Measurements from ENCODE around the gene C6orf132.

Gene C6orf132

DNA sequence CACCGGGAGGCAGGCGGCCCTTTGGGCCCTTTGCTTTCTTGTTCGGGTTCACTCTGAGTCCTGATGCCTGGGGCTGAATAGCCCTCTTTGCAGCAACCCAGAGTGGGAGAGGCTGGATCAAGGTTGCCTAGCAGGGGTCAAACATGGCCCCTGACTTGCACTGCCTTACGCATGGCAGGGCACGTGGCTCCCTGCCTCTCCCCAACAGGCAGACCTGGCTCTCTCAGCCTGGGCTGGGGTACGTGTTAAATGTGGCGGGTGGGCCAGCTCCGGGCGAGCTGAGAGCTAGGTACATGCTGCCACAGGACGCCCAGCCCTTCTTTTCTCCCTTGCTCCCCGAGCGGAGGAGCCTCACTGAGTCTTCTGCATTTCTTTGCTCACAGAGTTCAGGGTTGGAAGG lies 7.3 kb downstream of the C6orf132 start:
- no peak for DNase-seq

DNA sequence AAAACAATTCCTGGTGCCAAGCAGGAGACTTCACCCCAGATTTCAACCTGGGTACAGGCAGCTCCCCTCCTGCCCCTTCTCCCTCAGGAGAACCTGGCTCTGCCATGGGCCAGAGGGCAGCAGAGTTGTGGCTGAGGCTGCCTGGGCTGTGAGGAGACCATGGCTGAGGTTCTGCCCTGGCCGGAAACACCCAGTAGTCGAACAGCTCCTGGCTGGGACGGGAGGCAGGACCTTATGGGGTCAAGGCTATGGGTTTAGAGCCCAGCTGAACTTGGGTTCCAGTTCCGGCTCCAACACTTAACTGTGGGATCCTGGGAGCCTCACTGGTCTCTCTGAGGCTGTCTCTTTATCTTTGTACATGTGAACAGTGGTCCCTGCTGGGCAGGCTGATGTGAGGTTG lies 8.5 kb downstream of the C6orf132 start:
- DNase-seq = no peak

DNA sequence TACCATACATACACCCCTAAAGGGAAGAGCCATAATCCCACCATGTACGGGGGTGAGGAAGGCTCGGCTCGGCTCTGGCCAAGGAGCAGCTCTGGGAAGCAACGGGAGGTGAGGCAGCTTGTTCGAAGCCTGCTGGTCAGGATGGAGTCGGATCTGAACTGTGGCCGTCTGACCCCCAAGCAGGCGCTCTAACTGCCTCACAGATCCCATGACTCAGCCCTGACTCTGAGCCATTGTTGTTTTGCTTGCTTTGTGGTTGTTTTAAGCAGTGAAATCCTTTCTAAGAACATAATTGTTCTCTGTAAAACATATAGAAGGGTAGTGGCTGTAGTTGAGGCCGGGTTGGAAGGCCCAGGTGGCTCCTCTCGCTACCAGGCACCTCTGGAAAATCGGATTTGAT lies 10.9 kb downstream of the C6orf132 start:
- DNase-seq = no peak

DNA sequence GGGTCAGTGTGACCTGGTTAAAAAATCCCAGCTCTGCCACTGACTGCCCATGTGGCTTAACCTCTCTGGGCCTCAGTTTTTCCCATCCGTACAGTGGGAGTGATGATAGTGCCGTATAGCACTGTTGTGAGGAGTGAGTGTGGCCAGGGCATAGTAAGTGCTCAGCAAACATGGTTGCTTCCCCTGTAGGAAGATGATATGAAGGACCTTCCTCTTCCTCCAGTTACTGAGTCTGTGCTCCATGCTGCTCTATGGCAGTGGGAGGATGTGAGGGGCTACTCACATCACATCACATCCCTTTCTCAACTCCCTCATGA lies 13.1 kb downstream of the C6orf132 start:
- DNase-seq = no peak

DNA sequence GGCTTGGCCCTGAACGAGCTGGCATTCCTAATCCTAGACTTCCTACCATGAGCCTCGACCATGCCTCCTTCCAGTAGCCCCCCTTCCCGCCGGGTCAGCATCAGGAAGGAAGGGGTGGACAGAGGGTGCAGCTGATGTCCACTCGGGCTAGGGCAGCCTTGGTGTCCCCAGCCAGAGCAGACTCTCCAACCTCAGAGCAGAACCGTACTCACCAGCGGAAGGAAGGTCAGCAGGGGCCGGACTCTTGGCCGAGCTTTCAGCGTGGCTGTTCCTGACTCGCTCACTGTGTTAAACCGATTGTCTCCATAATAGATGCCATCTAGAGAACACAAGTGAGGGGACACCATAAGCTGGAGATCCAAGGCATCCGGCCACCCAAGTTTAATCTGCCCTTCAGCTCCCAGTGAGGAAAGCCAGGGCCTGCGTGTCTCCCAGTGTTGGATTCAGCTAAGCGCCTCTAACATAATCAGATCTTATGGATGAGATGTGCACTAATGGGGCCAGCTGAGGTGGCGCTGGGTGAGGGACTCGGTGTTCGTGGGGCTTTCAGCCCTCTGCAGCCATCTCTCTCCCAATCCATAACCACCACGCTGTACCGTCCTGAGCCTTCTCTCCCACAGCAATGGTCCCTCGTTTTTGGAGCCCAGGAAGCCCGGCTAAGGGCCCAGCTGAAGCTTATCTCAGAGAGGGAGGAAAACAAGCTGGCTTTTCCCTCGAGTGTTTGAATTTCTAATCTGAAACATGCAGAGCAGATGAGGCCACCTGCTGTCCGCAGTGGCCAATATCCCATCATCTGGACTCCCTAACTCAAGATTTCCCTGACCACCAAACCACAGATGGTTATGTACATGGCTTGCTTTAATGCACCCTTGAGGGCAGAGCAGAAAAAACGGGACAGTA lies 13.7 kb downstream of the C6orf132 start:
- DNase-seq = no peak

DNA sequence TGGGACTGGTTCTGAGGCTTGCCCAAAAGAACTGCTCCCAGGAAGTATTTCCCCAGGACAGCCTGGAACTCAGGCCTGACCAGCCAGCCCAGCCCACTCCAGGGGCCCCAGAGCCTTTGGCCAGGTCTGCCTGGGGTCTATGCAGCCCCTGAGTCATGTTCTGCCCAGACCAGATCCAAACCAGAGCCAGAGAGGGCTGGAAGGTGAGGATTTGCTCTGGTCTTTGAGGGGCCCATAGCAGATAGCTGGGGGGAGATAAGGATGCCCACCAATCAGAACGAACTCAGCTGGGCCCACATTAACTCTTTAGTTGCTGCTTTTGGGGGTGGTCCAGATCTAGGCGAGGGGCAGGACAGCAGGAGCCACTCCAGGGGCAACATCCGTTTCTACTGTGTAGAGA lies 16.8 kb downstream of the C6orf132 start:
- DNase-seq = no peak

DNA sequence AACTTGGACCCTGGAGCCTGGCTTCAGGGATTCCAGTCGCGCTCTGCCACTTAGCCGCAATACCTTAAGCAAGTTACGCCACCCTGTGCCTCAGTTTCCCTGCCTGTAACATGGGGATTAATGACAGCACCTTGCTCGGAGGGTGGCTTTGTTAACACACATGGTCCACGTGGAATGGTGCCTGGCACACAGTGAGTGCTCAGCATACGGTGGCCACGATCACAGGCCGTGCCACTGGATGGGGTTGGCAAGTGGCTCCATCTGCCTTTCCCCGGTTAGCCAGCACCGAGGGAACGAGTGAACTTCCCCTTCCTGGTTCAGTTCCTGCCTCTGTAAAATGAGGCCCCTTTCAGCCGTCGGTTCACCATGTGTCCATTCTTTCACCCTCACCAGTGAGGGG lies 17.2 kb downstream of the C6orf132 start:
- DNase-seq = no peak

DNA sequence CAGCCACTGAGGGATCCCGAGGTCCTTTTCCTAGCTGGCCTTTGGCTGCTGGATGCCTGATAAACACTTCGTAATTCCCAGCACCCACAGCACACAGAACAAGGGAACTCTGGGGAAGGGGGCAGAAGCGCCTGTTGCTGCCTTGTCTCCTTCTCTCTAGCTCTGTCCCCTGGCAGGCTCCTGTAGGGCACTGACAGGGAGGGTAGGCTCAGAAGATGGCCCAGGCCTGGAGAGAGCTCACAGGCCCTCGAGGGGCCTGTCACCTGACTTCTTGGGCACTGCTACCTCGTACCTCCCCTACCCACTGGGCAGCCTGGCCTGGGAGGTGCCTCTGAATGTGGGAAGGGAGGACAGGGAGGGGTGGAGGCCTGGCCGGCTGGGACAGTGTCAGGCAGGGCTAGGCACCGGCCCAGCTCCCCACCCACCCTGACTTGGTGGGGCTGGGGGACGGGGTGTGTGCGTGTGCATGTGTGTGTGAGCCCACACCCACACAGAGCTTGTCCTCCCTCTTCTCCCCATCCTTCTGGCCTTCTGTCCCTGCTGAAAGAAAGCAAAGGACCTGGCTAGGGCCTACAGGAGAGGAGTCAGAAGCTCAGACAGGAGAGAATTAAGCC lies 18.1 kb downstream of the C6orf132 start:
- no peak for DNase-seq

DNA sequence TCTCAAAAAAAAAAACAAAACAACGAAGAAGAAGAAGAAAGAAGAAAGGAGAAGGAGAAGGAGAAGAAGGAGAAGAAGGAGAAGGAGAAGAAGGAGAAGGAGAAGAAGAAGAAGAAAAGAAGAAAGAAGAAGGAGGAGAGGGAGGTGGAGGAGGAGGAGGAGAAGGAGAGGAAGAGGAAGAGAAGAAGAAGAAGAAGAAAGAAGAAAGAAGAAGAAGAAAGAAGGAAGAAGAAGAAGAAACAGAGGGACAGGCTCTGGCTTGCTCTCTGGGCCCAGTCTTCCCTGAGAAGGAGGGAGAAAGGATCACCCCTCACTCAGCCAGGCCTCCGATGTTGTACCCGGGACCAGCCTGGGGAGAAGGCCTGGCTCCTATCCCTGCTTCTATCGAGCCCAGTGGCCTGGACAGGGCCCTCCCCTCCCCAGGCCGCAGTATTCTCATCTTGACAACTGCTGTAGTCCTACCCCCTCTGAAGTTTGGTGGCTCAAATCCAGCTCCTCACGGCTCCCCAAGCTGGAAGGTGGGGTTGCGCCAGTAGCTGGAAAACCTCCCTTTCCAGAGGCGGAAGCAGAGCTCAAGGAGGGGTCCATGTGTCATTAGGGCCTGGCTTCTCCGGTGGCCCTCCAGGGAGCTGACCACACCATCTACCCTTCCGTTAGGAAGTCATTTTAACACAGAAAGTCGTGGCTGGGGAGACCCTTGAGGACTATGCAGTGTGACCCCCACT lies 18.9 kb downstream of the C6orf132 start:
- DNase-seq = no peak

DNA sequence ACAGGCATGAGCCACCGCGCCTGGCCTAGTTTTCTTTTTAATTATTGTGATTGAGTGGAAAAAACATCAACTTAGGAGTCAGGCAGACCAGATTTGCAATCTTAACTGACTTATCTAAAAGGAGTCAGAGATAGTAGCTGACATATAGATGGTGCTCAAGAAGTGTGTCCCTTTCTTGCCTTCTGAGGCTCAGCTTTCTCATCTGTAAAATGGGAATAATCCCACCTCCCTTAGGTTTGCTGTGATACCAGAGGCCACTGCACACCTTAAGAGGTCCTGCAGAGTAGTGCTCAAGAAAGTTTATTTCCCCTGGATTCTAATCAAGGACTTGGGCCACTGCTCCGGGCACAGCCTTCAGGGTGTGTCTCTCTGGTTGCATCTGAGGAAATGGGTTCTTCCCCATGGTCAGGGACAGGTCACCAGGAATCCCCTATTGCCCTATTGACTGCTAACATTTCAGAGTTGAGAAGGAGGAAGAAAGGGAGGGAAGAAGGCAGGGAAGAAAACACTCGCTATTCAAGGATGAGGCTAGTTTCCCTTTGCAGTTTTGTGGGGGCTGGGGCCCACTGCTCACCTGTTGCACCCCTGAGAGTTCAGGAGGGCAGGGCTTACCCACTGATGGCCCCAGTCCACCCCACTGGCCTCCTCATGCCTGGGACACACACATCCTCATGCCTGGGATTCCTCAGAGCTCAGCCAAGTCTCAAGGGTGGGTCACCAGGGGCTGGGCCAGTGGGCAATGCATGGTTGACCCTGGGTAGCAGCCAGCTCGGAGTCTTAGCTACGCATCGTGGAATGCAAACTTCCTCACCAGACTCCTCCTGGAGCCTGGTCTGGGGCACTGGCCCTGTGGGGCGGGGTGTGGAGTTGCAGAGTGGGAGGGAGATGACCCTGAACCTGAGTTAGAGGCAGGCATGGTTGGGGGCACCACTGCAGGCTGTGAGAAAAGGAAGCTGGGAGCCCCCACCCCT lies 21.2 kb downstream of the C6orf132 start:
- DNase-seq = no peak

DNA sequence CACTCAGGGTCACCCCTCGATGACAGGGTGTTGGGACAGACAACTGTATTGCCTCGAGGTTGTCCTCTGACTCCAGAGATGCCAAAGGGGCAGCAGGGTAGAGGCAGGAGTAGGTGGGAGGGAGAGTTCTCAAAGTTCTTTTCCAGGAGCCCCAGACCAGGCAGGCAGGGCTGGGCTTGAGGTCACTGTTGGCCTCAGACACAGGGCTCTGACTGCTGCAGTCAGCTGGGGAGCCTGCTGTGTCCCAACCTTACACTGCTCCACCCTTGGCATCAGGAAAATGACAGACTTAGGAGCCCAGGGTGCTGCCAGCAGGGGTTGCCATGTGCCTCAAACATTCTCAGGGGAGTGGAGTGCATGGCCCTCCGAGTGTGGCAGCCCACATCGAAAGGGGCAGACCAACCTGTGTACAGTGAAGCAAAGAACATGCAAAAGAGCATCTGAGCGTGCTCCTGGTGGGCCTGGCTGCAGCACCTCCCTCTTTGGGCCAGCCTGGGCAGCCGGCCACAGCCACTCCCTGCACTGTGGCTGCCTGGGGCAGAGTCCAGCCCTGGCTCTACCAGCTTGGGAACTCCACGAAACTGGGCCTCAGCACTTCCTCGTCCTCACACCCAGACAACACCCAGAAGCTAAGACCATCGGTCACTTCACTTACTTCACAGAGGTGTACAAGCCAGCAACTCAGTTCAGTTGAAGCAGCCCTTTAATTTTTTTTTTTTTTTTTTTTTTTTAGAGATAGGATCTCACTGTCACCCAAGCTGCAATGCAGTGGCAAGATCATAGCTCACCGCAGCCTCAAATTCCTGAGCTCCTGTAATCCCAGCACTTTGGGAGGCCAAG lies 24.0 kb downstream of the C6orf132 start:
- no peak for DNase-seq

DNA sequence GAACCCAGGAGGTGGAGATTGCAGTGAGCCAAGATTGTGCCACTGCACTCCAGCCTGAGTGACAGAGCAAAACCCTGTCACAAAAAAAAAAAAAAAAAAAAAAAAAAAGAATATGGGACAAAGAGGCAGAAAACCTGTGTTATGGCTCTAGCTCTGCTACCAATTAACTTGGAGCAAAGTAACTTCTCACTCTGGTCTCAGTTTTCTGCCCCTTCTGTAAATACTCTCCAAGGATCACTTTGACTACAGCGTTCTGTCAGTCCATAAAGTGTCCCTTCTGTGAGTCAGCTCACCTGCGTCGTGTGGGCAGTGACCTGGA lies 24.6 kb downstream of the C6orf132 start:
- no peak for DNase-seq

DNA sequence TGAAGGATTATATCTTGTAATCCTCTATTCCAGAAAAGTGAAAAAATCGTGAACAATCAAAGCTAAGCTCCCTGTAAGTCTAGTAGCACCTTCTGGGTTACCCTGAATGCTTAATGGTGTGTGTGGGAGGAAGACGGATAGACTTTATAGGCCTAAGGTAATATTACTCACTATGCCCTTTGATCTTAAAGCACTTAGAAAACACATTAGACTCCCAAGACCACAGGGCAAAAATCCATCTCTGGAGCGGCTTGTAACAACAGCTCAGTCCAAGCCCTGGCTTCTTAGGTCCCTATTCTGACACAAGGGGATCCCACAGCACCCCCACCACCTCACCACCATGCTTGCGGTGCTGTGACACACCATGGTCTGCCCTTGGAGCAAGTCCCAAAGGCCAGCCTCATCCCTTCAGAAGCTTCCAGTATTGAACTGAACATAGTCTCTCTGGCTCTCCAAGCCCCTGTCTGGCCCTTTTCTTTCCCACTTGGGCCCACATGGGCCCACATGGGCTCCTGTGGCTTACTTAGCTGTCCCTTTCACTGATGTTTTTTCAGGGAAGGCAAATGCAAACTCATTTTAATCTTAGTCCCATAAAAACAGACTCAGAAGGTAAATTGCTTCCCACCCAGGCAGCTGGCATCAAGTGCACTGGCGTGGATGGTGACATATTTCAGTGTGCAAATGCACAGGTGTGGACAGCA lies 28.3 kb downstream of the C6orf132 start:
- DNase-seq = no peak

DNA sequence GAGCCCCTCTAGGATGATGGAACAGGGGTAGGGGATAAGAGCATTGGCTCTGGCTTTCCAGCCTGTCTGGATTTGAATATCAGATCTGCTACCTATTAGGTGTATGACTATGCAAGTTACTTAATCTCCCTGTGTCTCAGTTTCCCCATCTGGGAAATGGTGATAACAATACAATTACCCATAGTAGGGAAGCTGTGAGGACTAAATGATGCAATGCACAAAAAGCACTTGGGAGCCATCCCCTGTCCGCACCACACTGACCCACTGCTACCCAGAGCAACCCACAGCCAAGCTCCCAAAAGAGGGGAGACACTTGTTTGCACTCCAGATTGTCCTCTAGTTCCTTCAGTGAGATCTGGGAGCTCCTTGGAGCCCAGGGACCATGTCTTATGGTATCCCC lies 30.1 kb downstream of the C6orf132 start:
- no peak for DNase-seq

DNA sequence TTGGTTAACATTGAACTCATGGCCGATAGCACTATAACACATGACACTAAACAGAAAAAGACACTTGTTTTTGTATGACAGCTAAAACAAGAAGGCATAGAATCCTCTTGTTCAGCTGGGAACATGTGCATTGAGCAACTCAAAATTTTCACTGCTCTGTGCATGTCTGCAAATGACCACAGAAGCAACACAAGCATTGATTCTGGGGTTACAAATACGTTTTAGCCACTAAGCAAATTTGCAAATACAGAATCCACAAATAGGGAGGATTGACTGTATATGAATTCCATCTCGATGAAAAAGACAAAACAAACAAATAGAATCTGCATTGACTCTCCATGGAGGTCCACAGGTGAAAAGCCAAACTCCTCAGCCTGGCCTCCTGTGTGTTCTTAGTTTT lies 31.7 kb downstream of the C6orf132 start:
- no peak for DNase-seq

DNA sequence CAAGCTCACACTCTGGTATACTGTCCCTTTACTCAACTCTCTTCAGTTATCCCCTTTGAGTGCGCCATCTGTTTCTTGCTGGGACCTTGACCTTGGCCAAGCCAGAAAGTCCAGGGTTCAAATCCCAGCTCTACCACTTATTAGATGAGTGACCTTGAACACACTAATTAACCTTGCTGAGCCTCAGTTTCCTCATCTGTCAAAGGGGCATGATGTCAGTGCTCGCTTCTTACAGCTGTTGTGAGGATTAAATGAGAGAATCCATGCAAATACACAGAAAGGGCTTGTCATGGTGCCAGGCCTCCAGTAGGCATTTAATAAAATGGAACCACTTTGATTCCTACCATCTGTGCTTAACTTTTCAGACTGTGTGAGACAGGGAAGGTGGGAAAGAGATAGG lies 34.3 kb downstream of the C6orf132 start:
- DNase-seq = no peak

DNA sequence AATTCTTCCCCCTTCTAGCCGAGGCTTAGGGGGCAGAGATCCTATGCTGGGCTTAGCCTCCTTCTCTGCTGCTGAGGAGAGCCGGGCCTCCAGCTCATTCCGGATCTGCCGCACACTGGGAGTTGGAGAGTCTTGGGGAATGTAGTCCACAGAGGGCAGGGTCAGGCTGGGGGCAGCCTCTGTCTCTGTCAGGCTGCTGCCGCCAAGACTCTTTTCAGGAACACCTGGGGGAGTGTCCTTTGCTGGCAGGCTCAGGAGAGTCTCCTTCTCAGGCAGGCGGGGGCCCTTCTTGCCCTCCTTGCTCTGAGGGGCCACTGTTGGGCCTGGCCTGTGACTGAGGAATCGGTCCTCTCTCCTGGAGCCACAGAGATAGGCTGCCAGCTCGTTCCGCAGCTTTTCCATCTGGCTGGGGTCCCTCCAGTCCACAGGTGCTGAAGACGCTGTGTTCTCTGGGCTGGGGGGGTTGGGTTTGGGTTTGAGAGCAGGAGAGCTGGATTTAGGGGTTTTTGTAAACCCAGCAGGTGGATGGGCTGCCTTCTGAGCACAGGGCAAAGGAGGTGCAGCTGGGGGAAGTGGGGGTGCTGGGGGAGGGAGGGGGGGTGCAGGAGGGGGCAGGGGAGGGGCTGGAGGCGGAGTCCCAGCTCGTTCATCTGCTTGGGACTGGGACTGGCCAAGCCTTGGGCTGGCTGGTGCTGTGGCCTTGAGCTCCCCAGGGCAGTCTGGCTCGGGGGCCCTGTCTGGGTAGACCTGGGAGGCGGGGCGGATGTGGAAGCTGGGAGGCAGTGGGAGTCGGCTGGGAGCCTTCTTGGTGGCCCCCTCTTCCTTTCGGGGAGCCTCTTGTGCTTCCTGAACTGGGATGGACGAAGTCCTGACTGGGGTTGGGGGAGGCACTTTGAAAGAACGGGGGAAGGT lies 36.1 kb downstream of the C6orf132 start:
- DNase-seq = no peak

DNA sequence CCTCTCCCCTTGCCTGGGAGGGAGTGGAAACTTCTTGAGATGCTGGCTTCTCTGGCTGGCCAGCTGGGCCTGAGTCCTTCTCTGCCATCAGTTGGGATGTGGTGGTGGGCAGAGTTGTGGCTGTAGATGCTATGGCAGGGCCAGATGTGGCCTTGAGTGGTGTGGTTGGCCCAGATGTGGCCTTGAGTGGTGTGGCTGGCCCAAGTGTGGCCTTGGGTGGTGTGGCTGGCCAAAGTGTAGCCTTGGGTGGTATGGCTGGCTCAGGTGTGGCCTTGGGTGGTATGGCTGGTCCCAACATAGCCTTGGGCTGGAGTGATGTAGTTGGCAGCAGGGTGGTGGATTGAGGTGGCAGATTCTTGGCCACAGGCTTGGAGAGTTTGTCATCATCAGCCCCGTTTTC lies 36.7 kb downstream of the C6orf132 start:
- no peak for DNase-seq

DNA sequence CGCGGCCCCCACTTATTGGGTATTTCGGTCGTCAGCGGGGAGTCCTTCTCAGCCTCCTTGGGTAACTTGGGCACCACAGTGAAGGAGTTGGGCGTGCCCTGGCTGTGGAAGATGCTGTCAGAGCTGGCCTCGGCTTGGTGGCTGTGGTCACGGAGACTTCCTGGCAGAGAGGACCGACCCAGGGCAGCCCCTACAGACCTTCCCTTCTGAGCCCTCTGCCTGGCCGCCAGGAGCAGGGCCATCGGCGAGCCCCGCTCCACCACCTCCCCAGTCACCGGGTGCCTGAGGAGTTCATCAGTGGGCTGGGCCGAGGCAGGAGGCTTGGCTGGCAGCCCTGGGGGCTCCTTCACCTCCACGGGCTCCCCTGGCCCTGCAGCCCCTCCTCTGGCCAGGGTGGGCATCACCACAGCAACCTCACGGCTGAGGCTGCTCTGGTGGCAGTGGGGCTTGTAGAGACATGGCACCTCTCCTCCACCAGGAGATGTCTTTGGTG lies 37.2 kb downstream of the C6orf132 start:
- no peak for DNase-seq

DNA sequence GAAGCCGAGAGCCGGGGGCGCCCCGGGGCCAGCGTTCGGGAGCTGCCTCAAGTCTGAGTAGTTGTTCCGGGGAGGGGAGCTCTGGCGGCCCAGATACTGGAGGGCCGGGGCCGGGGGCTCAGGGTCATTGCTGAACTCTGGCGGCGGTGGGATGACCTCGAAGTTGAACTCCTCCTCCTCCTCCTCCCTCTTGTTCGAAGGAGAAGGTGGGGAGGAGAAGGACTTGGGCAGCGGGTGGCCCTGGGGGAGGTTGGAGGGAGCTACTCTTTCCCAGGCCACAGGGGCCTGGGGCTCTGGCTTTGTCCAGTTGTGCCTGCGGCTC lies 37.7 kb downstream of the C6orf132 start:
- no peak for DNase-seq

Data from RPMI8226 (cell line).